Endothelial cell (in vitro differentiated cells): Measurements from ENCODE around the gene BHLHE23. TPM values are rescaled to one million over a fixed set of nuclear protein-coding genes. Genes with fewer than 3 reads are reported as not detected.

Experiments
- DNase-seq: peaks from one replicate; pipeline ENCODE4 v3.0.0; 2021; ENCODE audit warnings: low spot score
- H3K27ac Mint-ChIP-seq: one replicate; pipeline ENCODE4 v1.8.0; 2021; ENCODE audit warnings: mixed read lengths, inconsistent platforms; ENCODE audit not compliant: unreplicated experiment
- H3K27me3 Mint-ChIP-seq: one replicate; pipeline ENCODE4 v1.8.0; 2021; ENCODE audit warnings: mild to moderate bottlenecking, moderate library complexity, mixed read lengths, inconsistent platforms; ENCODE audit not compliant: unreplicated experiment
- H3K36me3 Mint-ChIP-seq: one replicate; pipeline ENCODE4 v1.8.0; 2021; ENCODE audit warnings: mild to moderate bottlenecking, low read depth, mixed read lengths, inconsistent platforms; ENCODE audit not compliant: unreplicated experiment
- H3K4me1 Mint-ChIP-seq: one replicate; pipeline ENCODE4 v1.8.0; 2021; ENCODE audit warnings: mild to moderate bottlenecking, mixed read lengths, inconsistent platforms; ENCODE audit not compliant: unreplicated experiment
- H3K4me3 Mint-ChIP-seq: one replicate; pipeline ENCODE4 v1.8.0; 2021; ENCODE audit warnings: mild to moderate bottlenecking, mixed read lengths, inconsistent platforms; ENCODE audit not compliant: unreplicated experiment
- H3K9me3 Mint-ChIP-seq: one replicate; pipeline ENCODE4 v1.8.0; 2021; ENCODE audit warnings: mixed read lengths, inconsistent platforms; ENCODE audit not compliant: unreplicated experiment
- total RNA-seq: library from RNA; stranded (reverse); fragmentation: NEBNext Ultra II Directional; extraction: Animal tissue kit (Norgen Biotek cat#: 25700); gene quantifications from one replicate; pipeline ENCODE4 v1.2.1, GENCODE V29; 2021; ENCODE audit not compliant: unreplicated experiment
- TF ChIP-seq, protein P1 (sequence below): fragments of 200-600 bp; sonication (generic); IDR thresholded peaks from one replicate; pipeline ENCODE4 v1.5.0; 2021; ENCODE audit warnings: antibody characterized with exemption; ENCODE audit not compliant: unreplicated experiment

Gene BHLHE23
- total RNA-seq, 1 donor from 2014 or later: not detected

GRCh38 chr20:62967628-62968351, 39.0 kb downstream of the BHLHE23 start:
- TF ChIP-seq, protein P1, sequence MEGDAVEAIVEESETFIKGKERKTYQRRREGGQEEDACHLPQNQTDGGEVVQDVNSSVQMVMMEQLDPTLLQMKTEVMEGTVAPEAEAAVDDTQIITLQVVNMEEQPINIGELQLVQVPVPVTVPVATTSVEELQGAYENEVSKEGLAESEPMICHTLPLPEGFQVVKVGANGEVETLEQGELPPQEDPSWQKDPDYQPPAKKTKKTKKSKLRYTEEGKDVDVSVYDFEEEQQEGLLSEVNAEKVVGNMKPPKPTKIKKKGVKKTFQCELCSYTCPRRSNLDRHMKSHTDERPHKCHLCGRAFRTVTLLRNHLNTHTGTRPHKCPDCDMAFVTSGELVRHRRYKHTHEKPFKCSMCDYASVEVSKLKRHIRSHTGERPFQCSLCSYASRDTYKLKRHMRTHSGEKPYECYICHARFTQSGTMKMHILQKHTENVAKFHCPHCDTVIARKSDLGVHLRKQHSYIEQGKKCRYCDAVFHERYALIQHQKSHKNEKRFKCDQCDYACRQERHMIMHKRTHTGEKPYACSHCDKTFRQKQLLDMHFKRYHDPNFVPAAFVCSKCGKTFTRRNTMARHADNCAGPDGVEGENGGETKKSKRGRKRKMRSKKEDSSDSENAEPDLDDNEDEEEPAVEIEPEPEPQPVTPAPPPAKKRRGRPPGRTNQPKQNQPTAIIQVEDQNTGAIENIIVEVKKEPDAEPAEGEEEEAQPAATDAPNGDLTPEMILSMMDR: no peak
- Mint-ChIP-seq H3K9me3 (no peaks in the 10 kb centered on the region), H3K4me1 (peaks cover 4% of the 10 kb centered on the region), H3K27me3 (peaks cover 10% of the 10 kb centered on the region), H3K27ac (no peak overlapping the region), H3K4me3 (no peak overlapping the region), H3K36me3 (peaks cover 8% of the 10 kb centered on the region)
- DNase-seq: no peak

DNA sequence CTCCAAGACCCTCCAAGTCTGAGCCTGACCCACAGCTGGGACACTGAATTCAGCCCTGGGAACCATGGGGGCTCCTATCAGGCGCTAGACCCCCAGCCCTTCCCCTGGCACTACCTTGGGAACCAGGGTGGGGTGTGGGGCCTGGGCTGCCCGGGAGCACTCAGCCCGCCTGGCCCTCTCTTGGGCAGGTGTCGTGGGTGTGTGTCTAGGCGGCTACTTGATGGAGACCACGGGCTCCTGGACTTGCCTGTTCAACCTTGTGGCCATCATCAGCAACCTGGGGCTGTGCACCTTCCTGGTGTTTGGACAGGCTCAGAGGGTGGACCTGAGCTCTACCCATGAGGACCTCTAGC, 39.6 kb downstream of the BHLHE23 start:
- peaks cover 10% of the 10 kb centered on the region for H3K27me3 Mint-ChIP-seq
- TF ChIP-seq, protein P1: no peak
- no peak overlapping the region for H3K27ac Mint-ChIP-seq
- H3K4me3 Mint-ChIP-seq: no peak overlapping the region
- H3K9me3 Mint-ChIP-seq: no peaks in the 10 kb centered on the region
- no peak for DNase-seq
- peaks cover 4% of the 10 kb centered on the region for H3K4me1 Mint-ChIP-seq
- peaks cover 8% of the 10 kb centered on the region for H3K36me3 Mint-ChIP-seq

GRCh38 chr20:62966212-62967148, 40.3 kb downstream of the BHLHE23 start:
- H3K4me1 Mint-ChIP-seq: no peaks in the 10 kb centered on the region
- TF ChIP-seq, protein P1: no peak

DNA sequence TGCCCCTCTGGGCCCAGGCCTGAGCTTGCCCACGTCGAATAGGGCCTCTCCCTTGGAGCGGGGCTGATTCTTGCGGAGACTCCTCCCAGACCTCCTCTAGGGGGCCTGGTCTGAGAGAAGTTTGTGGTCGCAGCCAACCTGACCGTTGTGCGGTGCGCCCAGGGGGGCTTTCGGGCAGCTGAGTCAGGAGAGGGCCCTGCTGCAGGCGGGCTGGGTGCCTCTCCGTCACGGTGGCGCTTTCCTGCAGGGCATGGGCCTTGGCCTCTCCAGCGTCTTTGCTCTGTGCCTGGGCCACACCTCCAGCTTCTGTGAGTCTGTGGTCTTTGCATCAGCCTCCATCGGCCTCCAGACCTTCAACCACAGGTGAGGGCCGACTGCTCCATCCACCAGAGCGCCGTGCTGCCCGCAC, 41.4 kb downstream of the BHLHE23 start:
- Mint-ChIP-seq H3K27me3 (peaks cover 3% of the 10 kb centered on the region), H3K36me3 (peaks cover 2% of the 10 kb centered on the region), H3K27ac (no peak overlapping the region), H3K4me3 (peak overlapping the region; percentile 22), H3K4me1 (no peaks in the 10 kb centered on the region), H3K9me3 (no peaks in the 10 kb centered on the region)
- TF ChIP-seq, protein P1: no peak
- no peak for DNase-seq

More at GRCh38 chr20:62966212-62967148, 40.3 kb downstream of the BHLHE23 start:
- no peaks in the 10 kb centered on the region for H3K9me3 Mint-ChIP-seq
- no peak overlapping the region for H3K27ac Mint-ChIP-seq
- H3K4me3 Mint-ChIP-seq: no peak overlapping the region
- no peak for DNase-seq
- peaks cover 2% of the 10 kb centered on the region for H3K36me3 Mint-ChIP-seq
- peaks cover 5% of the 10 kb centered on the region for H3K27me3 Mint-ChIP-seq
